ENCODE data around the gene ATP11C. TPM values are rescaled to one million over a fixed set of nuclear protein-coding genes. Genes with fewer than 3 reads are reported as not detected.

The ATP11C gene
- total and polyA plus RNA-seq, 9 of the 15 experiments (the other 6 are each of a cell fraction or from before 2014, with no cell fraction given) = 18.2 to 42.2 (median 29.4) TPM

GRCh38 chrX:139823806-139824205 lies 109.0 kb downstream of the ATP11C start (continued):
- TF ChIP-seq HEY1 (CRISPR knock-in tag; IDR thresholded peaks at IDR 0.05; ENCODE audit: borderline replicate concordance) (no peak), XRCC5 (IDR thresholded peaks at IDR 0.05; ENCODE audit: low read depth, low read length) (no peak), ZNF263 (CRISPR knock-in tag; IDR thresholded peaks at IDR 0.05; ENCODE audit: borderline replicate concordance) (no peak), NBN (IDR thresholded peaks at IDR 0.05; ENCODE audit: low read depth) (no peak), NR1H2 (CRISPR knock-in tag; IDR thresholded peaks at IDR 0.05) (no peak), ELK3 (CRISPR knock-in tag; IDR thresholded peaks at IDR 0.05) (no peak)

GRCh38 chrX:139820358-139820984 lies 112.4 kb downstream of the ATP11C start:
- Histone ChIP-seq H3K9ac (ENCODE audit: insufficient read depth in 1 of 2, low read depth in 2 of 2, low read length in 2 of 2) (no peak overlapping the region), H3K4me2 (ENCODE audit: insufficient read depth, low read length) (no peak overlapping the region), H3K36me3 (ENCODE audit: control insufficient read depth, insufficient read depth, low read length) (peaks cover 22% of the 10 kb centered on the region; the same call in 2 of the 3 replicates), H2AFZ (ENCODE audit: low read depth, low read length) (no peak overlapping the region), H3K27me3 (ENCODE audit: control insufficient read depth in 2 of 2, insufficient read depth in 2 of 2, low read length in 2 of 2) (no peaks in the 10 kb centered on the region), H3K79me2 (ENCODE audit: control insufficient read depth, insufficient read depth, low read length) (no peaks in the 10 kb centered on the region), H3K4me1 (replicated peaks in 1 of 2; ENCODE audit: control insufficient read depth in 2 of 2, insufficient read depth in 2 of 2, low read length in 2 of 2) (no peaks in the 10 kb centered on the region), H3K9me3 (replicated peaks; ENCODE audit: control insufficient read depth, insufficient read depth, low read depth, low read length) (no peaks in the 10 kb centered on the region), H3K27ac (ENCODE audit: extremely low read depth, low read depth, low read length) (no peak overlapping the region), H3K9me1 (ENCODE audit: control insufficient read depth, insufficient read depth, low read length) (no peaks in the 10 kb centered on the region), H3K4me3 (no peak overlapping the region), H4K20me1 (replicated peaks; ENCODE audit: control insufficient read depth, insufficient read depth, low read length) (no peaks in the 10 kb centered on the region)
- ChIA-PET CTCF (ENCODE audit: low intra/inter-chr PET ratio) (no interaction called here), POLR2A (interaction anchor here (1.2 kb wide), 1 partner anchor 14 kb away, joined by 3 read pairs; no protein-coding TSS in a partner anchor)
- no peak for DNase-seq (ENCODE audit: extremely low read depth in 1 of 4, low spot score in 3 of 4)
- intact Hi-C loops (cut with micrococcal nuclease) = no loop called here
- 95% methylated on average over 7 of the region's 7 CpGs for WGBS (ENCODE audit: insufficient coverage, low coverage, missing lambda C conversion rate)
- FAIRE-seq = no peak
- BruUV-seq (replicated peaks) = no TSS peak
- no peak for ATAC-seq
- in situ Hi-C loops (cut with MboI) = no loop called here
- TF ChIP-seq THRAP3 (IDR thresholded peaks at IDR 0.05; ENCODE audit: borderline replicate concordance) = no peak
- no peak for TF ChIP-seq ZNF830 (CRISPR knock-in tag; IDR thresholded peaks at IDR 0.05)
- TF ChIP-seq MNT (conservative IDR thresholded peaks at IDR 0.05) = no peak
- TF ChIP-seq FOXP4 (CRISPR knock-in tag; IDR thresholded peaks at IDR 0.05; ENCODE audit: borderline replicate concordance) = no peak
- no peak for TF ChIP-seq ZNF165 (CRISPR knock-in tag; IDR thresholded peaks at IDR 0.05; ENCODE audit: borderline replicate concordance)
- no peak for TF ChIP-seq CREBBP (IDR thresholded peaks at IDR 0.05; ENCODE audit: low read depth, low read length)
- TF ChIP-seq OTX1 (CRISPR knock-in tag; IDR thresholded peaks at IDR 0.05) = no peak
- TF ChIP-seq CCAR2 (IDR thresholded peaks at IDR 0.05; ENCODE audit: low read depth, low read length) = no peak
- no peak for TF ChIP-seq ETV6 (IDR thresholded peaks at IDR 0.05; ENCODE audit: borderline replicate concordance in 1 of 2, low read depth in 2 of 2, low read length in 1 of 2)
- no peak for TF ChIP-seq ETV6 (CRISPR knock-in tag; IDR thresholded peaks at IDR 0.05; ENCODE audit: borderline replicate concordance)
- TF ChIP-seq ZFX (CRISPR knock-in tag; IDR thresholded peaks at IDR 0.05) = no peak
- no peak for TF ChIP-seq TAL1 (IDR thresholded peaks at IDR 0.05)

Measured in K562 (cell line).